Activated CD8-positive, alpha-beta T cell treated with anti-CD3 and anti-CD28 coated beads, Interleukin-2, amount 10 ng/mL, durations not matched to agents 7 days and 5 days (primary cell): Measurements from ENCODE around the gene A2ML1. TPM values are rescaled to one million over a fixed set of nuclear protein-coding genes. Genes with fewer than 3 reads are reported as not detected.
A peak's percentile ranks its signal among the peaks of the same experiment; 100 is the strongest.
"Not testable (repeated sequence)": the region's sequence is repeated elsewhere in the genome, so short reads cannot be mapped to it uniquely, and the experiment has no call there.

Experiments used
- ATAC-seq: fragments of 150-1000 bp; cut with Tn5 transposase; one replicate; pipeline ENCODE4 v1.10.0; 2021; ENCODE audit warnings: moderate library complexity
- CTCF ChIA-PET: fragments of 350-600 bp; sonication (Branson Sonifier 250); formaldehyde crosslinking; loops from one replicate; lab custom pipeline; 2021; ENCODE audit warnings: antibody characterized with exemption; lab: Charles Lee
- POLR2A ChIA-PET: fragments of 350-600 bp; sonication (Branson Sonifier 250); formaldehyde crosslinking; loops from one replicate; lab custom pipeline; 2021; ENCODE audit warnings: antibody characterized with exemption; lab: Charles Lee
- DNase-seq: peaks from one replicate; pipeline ENCODE4 v3.0.0-alpha.2; 2020
- H3K27ac Mint-ChIP-seq: one replicate; pipeline ENCODE4 v1.8.0; 2021; ENCODE audit warnings: mild to moderate bottlenecking, mixed read lengths
- H3K27me3 Mint-ChIP-seq: one replicate; pipeline ENCODE4 v1.8.0; 2021; ENCODE audit warnings: low read depth, mixed read lengths
- H3K36me3 Mint-ChIP-seq: one replicate; pipeline ENCODE4 v1.8.0; 2021; ENCODE audit warnings: low read depth, mixed read lengths
- H3K4me1 Mint-ChIP-seq: one replicate; pipeline ENCODE4 v1.8.0; 2021; ENCODE audit warnings: low read depth, mixed read lengths
- H3K4me3 Mint-ChIP-seq: one replicate; pipeline ENCODE4 v1.8.0; 2021; ENCODE audit warnings: mild to moderate bottlenecking, mixed read lengths
- H3K9me3 Mint-ChIP-seq: one replicate; pipeline ENCODE4 v1.8.0; 2022; ENCODE audit warnings: mixed read lengths; ENCODE audit not compliant: insufficient read depth
- total RNA-seq, 2 experiments: library from RNA; stranded (reverse); gene quantifications; one replicate each; pipeline ENCODE4 v1.2.3, GENCODE V29; 2021

A2ML1 gene
- total RNA-seq, 2 experiments from 2014 or later: not detected

GRCh38 chr12:8820676-8821407 lies 1.6 kb upstream of the A2ML1 start:
- ATAC-seq, H3K9me3 Mint-ChIP-seq, H3K27me3 Mint-ChIP-seq, H3K27ac Mint-ChIP-seq, H3K36me3 Mint-ChIP-seq, H3K4me3 Mint-ChIP-seq, H3K4me1 Mint-ChIP-seq, DNase-seq, CTCF ChIA-PET: not testable (repeated sequence)
- POLR2A ChIA-PET: interaction anchor here (0.6 kb wide), 1 partner anchor 109 kb away, joined by 3 read pairs; no protein-coding TSS in a partner anchor

GRCh38 chr12:8821591-8821990 lies 830 bp upstream of the A2ML1 start:
- ChIA-PET CTCF (no interaction called here), POLR2A (interaction anchor here (0.6 kb wide), 1 partner anchor 110 kb away, joined by 3 read pairs; no protein-coding TSS in a partner anchor)
- H3K9me3 Mint-ChIP-seq: no peaks in the 10 kb centered on the region
- no peak overlapping the region for H3K27ac Mint-ChIP-seq
- H3K27me3 Mint-ChIP-seq: peaks cover 3% of the 10 kb centered on the region
- no peak overlapping the region for H3K4me3 Mint-ChIP-seq
- no peaks in the 10 kb centered on the region for H3K36me3 Mint-ChIP-seq
- ATAC-seq (no peak), DNase-seq (no peak)
- no peaks in the 10 kb centered on the region for H3K4me1 Mint-ChIP-seq

GRCh38 chr12:8823565-8824300 lies 1.3 kb downstream of the A2ML1 start:
- CTCF ChIA-PET: interaction anchor here (1.5 kb wide), 1 partner anchor 36 kb away, joined by 3 read pairs; no protein-coding TSS in a partner anchor
- peaks cover 4% of the 10 kb centered on the region for H3K27me3 Mint-ChIP-seq
- no peak overlapping the region for H3K27ac Mint-ChIP-seq
- H3K36me3 Mint-ChIP-seq: no peaks in the 10 kb centered on the region
- ATAC-seq: no peak
- peak; percentile 21 for DNase-seq
- H3K9me3 Mint-ChIP-seq: no peaks in the 10 kb centered on the region
- H3K4me3 Mint-ChIP-seq: no peak overlapping the region
- POLR2A ChIA-PET: no interaction called here
- no peaks in the 10 kb centered on the region for H3K4me1 Mint-ChIP-seq

GRCh38 chr12:8827551-8828256 lies 5.3 kb downstream of the A2ML1 start:
- Mint-ChIP-seq H3K4me3 (no peak overlapping the region), H3K4me1 (no peaks in the 10 kb centered on the region), H3K27me3 (peaks cover 4% of the 10 kb centered on the region), H3K9me3 (no peaks in the 10 kb centered on the region), H3K27ac (no peak overlapping the region), H3K36me3 (no peaks in the 10 kb centered on the region)
- ChIA-PET CTCF (no interaction called here), POLR2A (no interaction called here)
- ATAC-seq (no peak), DNase-seq (no peak)

GRCh38 chr12:8828257-8829124 lies 6.1 kb downstream of the A2ML1 start:
- DNase-seq (no peak), ATAC-seq (no peak)
- Mint-ChIP-seq H3K9me3 (no peaks in the 10 kb centered on the region), H3K4me1 (no peaks in the 10 kb centered on the region), H3K36me3 (no peaks in the 10 kb centered on the region), H3K4me3 (no peak overlapping the region), H3K27ac (no peak overlapping the region), H3K27me3 (peaks cover 2% of the 10 kb centered on the region)
- ChIA-PET CTCF (no interaction called here), POLR2A (no interaction called here)

GRCh38 chr12:8829125-8829518 lies 6.7 kb downstream of the A2ML1 start:
- no peaks in the 10 kb centered on the region for H3K9me3 Mint-ChIP-seq
- CTCF ChIA-PET: no interaction called here

GRCh38 chr12:8829621-8830020 lies 7.2 kb downstream of the A2ML1 start:
- H3K27me3 Mint-ChIP-seq: peaks cover 4% of the 10 kb centered on the region
- CTCF ChIA-PET: no interaction called here
- H3K9me3 Mint-ChIP-seq: no peaks in the 10 kb centered on the region
- no peak overlapping the region for H3K27ac Mint-ChIP-seq
- POLR2A ChIA-PET: no interaction called here
- ATAC-seq (no peak), DNase-seq (no peak)
- no peaks in the 10 kb centered on the region for H3K36me3 Mint-ChIP-seq
- no peak overlapping the region for H3K4me3 Mint-ChIP-seq
- H3K4me1 Mint-ChIP-seq: no peaks in the 10 kb centered on the region

More at GRCh38 chr12:8829125-8829518, 6.7 kb downstream of the A2ML1 start:
- Mint-ChIP-seq H3K4me1 (no peaks in the 10 kb centered on the region), H3K4me3 (no peak overlapping the region), H3K27ac (no peak overlapping the region), H3K36me3 (no peaks in the 10 kb centered on the region), H3K27me3 (peaks cover 4% of the 10 kb centered on the region)
- POLR2A ChIA-PET: no interaction called here
- DNase-seq (no peak), ATAC-seq (no peak)

GRCh38 chr12:8831116-8831515 lies 8.7 kb downstream of the A2ML1 start:
- no peaks in the 10 kb centered on the region for H3K36me3 Mint-ChIP-seq
- H3K9me3 Mint-ChIP-seq: no peaks in the 10 kb centered on the region
- ATAC-seq (no peak), DNase-seq (no peak)
- ChIA-PET POLR2A (no interaction called here), CTCF (no interaction called here)
- H3K27me3 Mint-ChIP-seq: peaks cover 4% of the 10 kb centered on the region
- H3K27ac Mint-ChIP-seq: no peak overlapping the region
- no peaks in the 10 kb centered on the region for H3K4me1 Mint-ChIP-seq
- no peak overlapping the region for H3K4me3 Mint-ChIP-seq

GRCh38 chr12:8832500-8832899 lies 10.1 kb downstream of the A2ML1 start:
- Mint-ChIP-seq H3K4me1 (no peaks in the 10 kb centered on the region), H3K9me3 (no peaks in the 10 kb centered on the region), H3K27me3 (peaks cover 2% of the 10 kb centered on the region), H3K36me3 (no peaks in the 10 kb centered on the region), H3K27ac (no peak overlapping the region), H3K4me3 (no peak overlapping the region)
- POLR2A ChIA-PET: no interaction called here
- no peak for DNase-seq
- CTCF ChIA-PET: no interaction called here
- no peak for ATAC-seq

GRCh38 chr12:8834230-8834629 lies 11.8 kb downstream of the A2ML1 start:
- Mint-ChIP-seq H3K4me3 (no peak overlapping the region), H3K36me3 (no peaks in the 10 kb centered on the region), H3K4me1 (no peaks in the 10 kb centered on the region), H3K27ac (no peak overlapping the region), H3K9me3 (no peaks in the 10 kb centered on the region), H3K27me3 (peaks cover 2% of the 10 kb centered on the region)
- DNase-seq: no peak
- ChIA-PET POLR2A (no interaction called here), CTCF (no interaction called here)
- no peak for ATAC-seq

GRCh38 chr12:8837291-8837690 lies 14.9 kb downstream of the A2ML1 start:
- ATAC-seq (no peak), DNase-seq (no peak)
- H3K4me3 Mint-ChIP-seq: no peak overlapping the region
- H3K9me3 Mint-ChIP-seq: no peaks in the 10 kb centered on the region
- H3K36me3 Mint-ChIP-seq: no peaks in the 10 kb centered on the region
- H3K4me1 Mint-ChIP-seq: no peaks in the 10 kb centered on the region
- peaks cover 2% of the 10 kb centered on the region for H3K27me3 Mint-ChIP-seq
- H3K27ac Mint-ChIP-seq: no peak overlapping the region
- POLR2A ChIA-PET: no interaction called here
- CTCF ChIA-PET: interaction anchor here (1.5 to 1.6 kb wide), 2 partner anchors 23 to 293 kb away, joined by 3 read pairs; no protein-coding TSS in a partner anchor
